Astrocyte of the cerebellum (primary cell): ENCODE data around the gene AFF3.
"Not testable (repeated sequence)": the region's sequence is repeated elsewhere in the genome, so short reads cannot be mapped to it uniquely, and the experiment has no call there.

Source experiments
- DNase-seq: peaks from one replicate; pipeline ENCODE4 v3.0.0-alpha.2; 2011; ENCODE audit warnings: low read depth
- H3K4me3 ChIP-seq: 2 replicates; pipeline ENCODE4 v1.5.1; 2011; ENCODE audit warnings: mild to moderate bottlenecking, low read depth, low read length, moderate library complexity
- CTCF ChIP-seq: IDR thresholded peaks from 2 replicates; pipeline ENCODE4 v1.5.1; 2012; ENCODE audit warnings: low read length, low read depth, moderate library complexity, mild to moderate bottlenecking; ENCODE audit errors: missing control alignments
- in situ Hi-C: cut with HindIII; loops from 2 replicates; pipeline ENCODE4 v1.10.0; 2017; ENCODE audit warnings: low sequenced_read_pairs

AFF3 gene

DNA sequence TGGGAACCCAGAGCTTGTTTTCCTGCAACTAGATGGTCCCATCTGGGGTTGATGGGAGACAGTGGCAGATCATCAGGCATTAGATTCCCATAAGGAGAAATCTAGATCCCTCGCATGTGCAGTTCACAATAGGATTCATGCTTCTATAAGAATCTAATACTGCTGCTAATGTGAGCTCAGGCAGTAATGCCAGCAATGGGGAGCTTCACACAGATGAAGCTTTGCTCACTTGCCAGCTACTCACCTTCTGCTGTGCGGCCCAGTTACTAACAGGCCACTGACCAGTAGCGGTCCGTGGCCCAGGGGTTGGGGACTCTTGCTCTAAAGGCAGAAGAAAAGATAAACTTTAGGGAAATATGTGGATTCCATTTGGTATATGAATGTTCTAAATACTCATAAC, 192.9 kb downstream of the AFF3 start:
- no peak for TF ChIP-seq CTCF
- no peak for DNase-seq
- H3K4me3 ChIP-seq: no peak overlapping the region
- in situ Hi-C loops: no loop called here

GRCh38 chr2:99948010-99948409, 194.4 kb downstream of the AFF3 start:
- DNase-seq: no peak
- TF ChIP-seq CTCF: no peak
- no peak overlapping the region for H3K4me3 ChIP-seq
- in situ Hi-C loops: no loop called here

GRCh38 chr2:99947366-99947765, 195.0 kb downstream of the AFF3 start:
- H3K4me3 ChIP-seq, DNase-seq, in situ Hi-C loops: not testable (repeated sequence)

- no peak overlapping the region for H3K4me3 ChIP-seq
- in situ Hi-C loops: no loop called here
- no peak for TF ChIP-seq CTCF
- DNase-seq: no peak
Observed at GRCh38 chr2:99944019-99944418, 198.4 kb downstream of the AFF3 start.

- H3K4me3 ChIP-seq: no peak overlapping the region
- in situ Hi-C loops: no loop called here
- TF ChIP-seq CTCF: no peak
- DNase-seq: no peak
Observed at GRCh38 chr2:99942561-99943347, 199.6 kb downstream of the AFF3 start.

GRCh38 chr2:99940963-99941362, 201.4 kb downstream of the AFF3 start:
- in situ Hi-C loops: no loop called here
- H3K4me3 ChIP-seq: no peak overlapping the region
- DNase-seq: peak; percentile 95
- TF ChIP-seq CTCF: no peak

DNA sequence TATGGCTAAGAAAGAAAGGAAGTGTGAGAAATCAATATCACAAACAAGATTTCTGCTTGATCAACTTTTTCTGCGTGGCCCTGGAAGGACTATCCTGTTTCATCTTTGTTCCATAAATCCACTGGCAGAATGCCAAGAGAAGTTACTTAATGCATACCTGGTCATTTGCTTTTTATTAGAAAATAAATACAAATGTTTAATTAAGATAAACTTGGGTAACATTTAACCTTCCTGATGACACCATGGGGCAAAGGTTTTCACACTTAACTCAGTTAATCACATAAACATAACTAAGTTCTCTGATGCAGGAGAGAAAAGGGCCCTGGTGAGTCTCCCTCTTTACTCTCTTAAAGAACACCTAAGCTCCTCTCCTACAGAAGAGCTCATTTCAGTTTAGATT, 203.3 kb downstream of the AFF3 start:
- no peak for TF ChIP-seq CTCF
- DNase-seq: no peak
- in situ Hi-C loops: no loop called here
- no peak overlapping the region for H3K4me3 ChIP-seq
